IMR-90 (cell line): ENCODE data around the gene CASKIN1. TPM values are rescaled to one million over a fixed set of nuclear protein-coding genes. Genes with fewer than 3 reads are reported as not detected.

ENCODE experiments used
- ATAC-seq: fragments of 200-7000 bp; cut with Tn5 transposase; 2 replicates; pipeline ENCODE4 v1.9.1; 2020; ENCODE audit warnings: low read depth, mild to moderate bottlenecking, moderate library complexity
- BruUV-seq: library from RNA; stranded (reverse); fragments of 400-500 nt; replicated peaks from 2 replicates; lab custom pipeline; 2021; lab: Mats Ljungman, UMichigan
- CTCF ChIA-PET: fragments of 300-600 bp; formaldehyde crosslinking; extraction: SDS; loops from one replicate; lab custom pipeline; 2021; ENCODE audit warnings: antibody characterized with exemption; lab: Yijun Ruan, JAX
- POLR2A ChIA-PET: fragments of 300-600 bp; sonication (Branson Sonifier 250); formaldehyde crosslinking; loops from one replicate; lab custom pipeline; 2022; ENCODE audit warnings: antibody characterized with exemption; ENCODE audit not compliant: unreplicated experiment; lab: Charles Lee
- DNase-seq: peaks from one replicate; pipeline ENCODE4 v3.0.0; 2013
- H2AFZ ChIP-seq: replicated peaks from 2 replicates; pipeline ENCODE3; 2013; ENCODE audit warnings: low read length, mild to moderate bottlenecking; ENCODE audit not compliant: poor library complexity
- H2AK5ac ChIP-seq: 2 replicates; pipeline ENCODE4 v1.6.1; 2013; ENCODE audit warnings: low read depth, low read length, inconsistent platforms
- H2AK9ac ChIP-seq: replicated peaks from 2 replicates; pipeline ENCODE3; 2013; ENCODE audit warnings: mild to moderate bottlenecking, low read depth, low read length, moderate library complexity; ENCODE audit not compliant: poor library complexity
- H2BK120ac ChIP-seq: 2 replicates; pipeline ENCODE4 v1.6.1; 2013; ENCODE audit warnings: low read depth, low read length, inconsistent platforms
- H2BK15ac ChIP-seq: 3 replicates; pipeline ENCODE4 v1.6.1; 2013; ENCODE audit warnings: low read depth, low read length, inconsistent platforms
- H2BK20ac ChIP-seq: 2 replicates; pipeline ENCODE4 v1.6.1; 2013; ENCODE audit warnings: low read depth, mild to moderate bottlenecking, inconsistent platforms, low read length, moderate library complexity
- H2BK5ac ChIP-seq: 2 replicates; pipeline ENCODE4 v1.6.1; 2013; ENCODE audit warnings: mild to moderate bottlenecking, low read depth, low read length, inconsistent platforms; ENCODE audit not compliant: poor library complexity, severe bottlenecking
- H3K14ac ChIP-seq: replicated peaks from 2 replicates; pipeline ENCODE4 v1.6.1; 2013; ENCODE audit warnings: low read depth, low read length, inconsistent platforms
- H3K18ac ChIP-seq: 2 replicates; pipeline ENCODE4 v1.6.1; 2013; ENCODE audit warnings: low read depth, low read length, control low read depth
- H3K23ac ChIP-seq: 2 replicates; pipeline ENCODE4 v1.6.1; 2013; ENCODE audit warnings: low read depth, low read length, inconsistent platforms
- H3K27ac ChIP-seq: 2 replicates; pipeline ENCODE4 v1.5.1; 2013; ENCODE audit warnings: mild to moderate bottlenecking, control low read depth, low read length; ENCODE audit not compliant: insufficient read depth
- H3K27me3 ChIP-seq: 2 replicates; pipeline ENCODE4 v1.6.1; 2013; ENCODE audit warnings: low read length; ENCODE audit not compliant: control insufficient read depth, insufficient read depth
- H3K36me3 ChIP-seq: 2 replicates; pipeline ENCODE4 v1.6.1; 2013; ENCODE audit warnings: low read length, mixed read lengths; ENCODE audit not compliant: control insufficient read depth, insufficient read depth
- H3K4ac ChIP-seq: 2 replicates; pipeline ENCODE4 v1.6.1; 2013; ENCODE audit warnings: low read depth, low read length, inconsistent platforms
- H3K4me1 ChIP-seq: 2 replicates; pipeline ENCODE4 v1.6.1; 2013; ENCODE audit warnings: low read length, mixed read lengths; ENCODE audit not compliant: control insufficient read depth, insufficient read depth
- H3K4me2 ChIP-seq: 2 replicates; pipeline ENCODE4 v1.6.1; 2013; ENCODE audit warnings: low read depth, mild to moderate bottlenecking, control low read depth, low read length, moderate library complexity
- H3K4me3 ChIP-seq: 2 replicates; pipeline ENCODE4 v1.5.1; 2013; ENCODE audit warnings: low read depth, mild to moderate bottlenecking, control low read depth, low read length, moderate library complexity; ENCODE audit not compliant: insufficient read depth
- H3K56ac ChIP-seq: 2 replicates; pipeline ENCODE4 v1.6.1; 2013; ENCODE audit warnings: low read length, inconsistent platforms; ENCODE audit not compliant: insufficient read depth; ENCODE audit errors: extremely low read depth
- H3K79me1 ChIP-seq, 2 experiments: 2 replicates each; pipeline ENCODE4 v1.6.1; 2013; ENCODE audit warnings: low read length in 2 of 2, inconsistent platforms in 1 of 2, low read depth in 1 of 2
- H3K9ac ChIP-seq: 2 replicates; pipeline ENCODE4 v1.6.1; 2013; ENCODE audit warnings: low read depth, low read length, control low read depth
- H3K9me1 ChIP-seq: 2 replicates; pipeline ENCODE4 v1.6.1; 2013; ENCODE audit warnings: low read length, inconsistent platforms; ENCODE audit not compliant: insufficient read depth
- H3K9me3 ChIP-seq: 2 replicates; pipeline ENCODE4 v1.6.1; 2013; ENCODE audit warnings: low read length; ENCODE audit not compliant: control insufficient read depth, insufficient read depth
- H4K20me1 ChIP-seq: 2 replicates; pipeline ENCODE4 v1.6.1; 2013; ENCODE audit warnings: low read length, inconsistent platforms; ENCODE audit not compliant: insufficient read depth
- H4K5ac ChIP-seq: 2 replicates; pipeline ENCODE4 v1.6.1; 2013; ENCODE audit warnings: mild to moderate bottlenecking, low read depth, low read length, control low read depth
- H4K8ac ChIP-seq, 2 experiments: 2 replicates each; pipeline ENCODE4 v1.6.1; 2013; ENCODE audit warnings: low read depth in 2 of 2, low read length in 2 of 2, control low read depth in 1 of 2, inconsistent platforms in 1 of 2
- H4K91ac ChIP-seq: 2 replicates; pipeline ENCODE4 v1.6.1; 2013; ENCODE audit warnings: low read depth, low read length, inconsistent platforms; ENCODE audit not compliant: insufficient read depth
- CEBPB ChIP-seq: IDR thresholded peaks from 2 replicates; pipeline ENCODE4 v1.6.1; 2012; ENCODE audit warnings: low read depth, low read length, improper control_type of control experiment
- FOS ChIP-seq: fragments of 150-350 bp; IDR thresholded peaks from 2 replicates; pipeline ENCODE4 v1.6.1; 2016; ENCODE audit warnings: low read depth, low read length
- MXI1 ChIP-seq: IDR thresholded peaks from 2 replicates; pipeline ENCODE4 v1.6.1; 2012; ENCODE audit warnings: low read depth, mild to moderate bottlenecking, low read length, moderate library complexity, borderline replicate concordance
- NFE2L2 ChIP-seq: fragments of 150-350 bp; IDR thresholded peaks from 2 replicates; pipeline ENCODE4 v1.6.1; 2016; ENCODE audit warnings: low read depth, mild to moderate bottlenecking, low read length
- POLR2A ChIP-seq: IDR thresholded peaks from 2 replicates; pipeline ENCODE4 v1.6.1; 2012; ENCODE audit warnings: mild to moderate bottlenecking, low read depth, low read length
- RCOR1 ChIP-seq: IDR thresholded peaks from 2 replicates; pipeline ENCODE4 v1.6.1; 2012; ENCODE audit warnings: mild to moderate bottlenecking, low read length, improper control_type of control experiment; ENCODE audit not compliant: insufficient replicate concordance
- RFX5 ChIP-seq: IDR thresholded peaks from 2 replicates; pipeline ENCODE4 v1.8.0; 2012; ENCODE audit warnings: low read depth, mild to moderate bottlenecking, low read length, moderate library complexity
- SMC3 ChIP-seq: fragments of 150-350 bp; IDR thresholded peaks from 2 replicates; pipeline ENCODE4 v1.6.1; 2016; ENCODE audit warnings: low read depth, mild to moderate bottlenecking, antibody characterized with exemption, low read length, moderate library complexity
- USF2 ChIP-seq: fragments of 150-350 bp; IDR thresholded peaks from 2 replicates; pipeline ENCODE4 v1.6.1; 2017; ENCODE audit warnings: mild to moderate bottlenecking, antibody characterized with exemption, low read length, low read depth
- WGBS, 2 experiments: methylation state at CpG; one replicate each; pipeline versions ENCODE4 v1.1.5 to v1.1.7; 2013; ENCODE audit warnings: missing lambda C conversion rate in 2 of 2; ENCODE audit not compliant: insufficient read length in 1 of 2; ENCODE audit errors: extremely low coverage in 2 of 2; 5-methylcytosine and 5-hydroxymethylcytosine counted together
- dilution Hi-C: fragments of 300-500 bp; cut with HindIII; formaldehyde crosslinking; loops from one replicate; pipeline ENCODE4 v1.14.3; 2018; ENCODE audit warnings: low sequenced_read_pairs; ENCODE audit not compliant: unreplicated experiment
- in situ Hi-C: fragments of 300-500 bp; cut with MboI; formaldehyde crosslinking; loops from 3 replicates; pipeline ENCODE4 v1.14.3; 2019; ENCODE audit warnings: low sequenced_read_pairs, inconsistent platforms, mixed read lengths
- intact Hi-C: fragments of 100-400 bp; cut with micrococcal nuclease; formaldehyde crosslinking; loops from 2 replicates; pipeline ENCODE4 v1.10.0; 2022
- polyA plus RNA-seq, 3 experiments: library from polyadenylated mRNA; depleted of rRNA; stranded (reverse); fragments of >200 nt; gene quantifications; 2 replicates each; pipeline ENCODE4 v1.2.3, GENCODE V29; 2012; ENCODE audit warnings: low replicate concordance in 1 of 3
- total RNA-seq: library from RNA; depleted of rRNA; stranded (reverse); fragments of >200 nt; gene quantifications from 2 replicates; pipeline ENCODE4 v1.2.3, GENCODE V29; 2012
- TF ChIP-seq, protein P1 (sequence below): fragments of 150-350 bp; IDR thresholded peaks from 2 replicates; pipeline ENCODE4 v1.6.1; 2016; ENCODE audit warnings: low read depth, mild to moderate bottlenecking, low read length, moderate library complexity, borderline replicate concordance

CASKIN1 gene
- total and polyA plus RNA-seq, 2 of the 4 experiments (the other 2 are of a cell fraction), result 0.05 TPM; not detected in 1

DNA sequence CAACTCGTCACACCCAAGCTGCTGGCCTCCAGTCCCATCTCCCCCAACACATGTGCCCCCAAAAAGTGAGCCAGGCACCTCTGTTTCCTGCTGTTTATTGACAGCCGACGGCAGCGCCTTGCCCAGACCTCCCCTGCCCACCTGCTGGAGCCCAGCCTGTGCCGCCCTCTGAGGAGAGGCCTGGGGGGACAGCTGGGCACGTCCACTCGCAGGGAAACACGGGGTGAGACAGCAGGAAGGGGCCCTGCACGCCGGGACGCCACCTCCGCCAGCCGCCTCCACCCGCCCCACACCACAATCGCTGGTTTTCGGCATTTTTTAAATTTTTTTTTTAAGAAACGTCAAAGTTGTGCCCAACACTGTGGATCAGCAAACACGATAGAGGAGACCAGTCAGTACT lies 19.3 kb downstream of the CASKIN1 start:
- Histone ChIP-seq H2AFZ (no peak overlapping the region), H3K27ac (no peak overlapping the region), H3K27me3 (no peaks in the 10 kb centered on the region), H2BK120ac (no peak overlapping the region), H3K9me1 (no peaks in the 10 kb centered on the region), H3K9ac (no peak overlapping the region), H2BK15ac (no peak overlapping the region), H3K4ac (no peak overlapping the region), H3K79me1 (no peaks in the 10 kb centered on the region), H4K91ac (no peak overlapping the region), H3K56ac (no peak overlapping the region), H3K23ac (no peak overlapping the region), H2AK5ac (no peak overlapping the region), H2BK5ac (no peak overlapping the region), H4K8ac (no peak overlapping the region), H2BK20ac (no peak overlapping the region), H3K36me3 (peaks cover 46% of the 10 kb centered on the region), H3K9me3 (no peaks in the 10 kb centered on the region), H2AK9ac (no peak overlapping the region), H3K18ac (no peak overlapping the region), H3K4me2 (no peak overlapping the region), H3K4me1 (no peaks in the 10 kb centered on the region), H3K4me3 (no peak overlapping the region), H4K20me1 (peaks cover 2% of the 10 kb centered on the region; the same call in 1 of the 2 replicates), H3K14ac (no peak overlapping the region), H4K5ac (no peak overlapping the region)
- dilution Hi-C loops (no loop called here), intact Hi-C loops (no loop called here), in situ Hi-C loops (no loop called here)
- BruUV-seq, result no TSS peak
- CTCF ChIA-PET, result no interaction called here
- WGBS, 2 experiments, result 93% methylated on average over 14 of the region's 18 CpGs; no CpG with 5 or more reads in 1 of the 2 experiments
- DNase-seq (no peak), ATAC-seq (no peak)
- TF ChIP-seq POLR2A (no peak), FOS (no peak), CEBPB (no peak), USF2 (no peak), MXI1 (no peak), NFE2L2 (no peak), RCOR1 (no peak), RFX5 (no peak), SMC3 (no peak)
- TF ChIP-seq, protein P1, sequence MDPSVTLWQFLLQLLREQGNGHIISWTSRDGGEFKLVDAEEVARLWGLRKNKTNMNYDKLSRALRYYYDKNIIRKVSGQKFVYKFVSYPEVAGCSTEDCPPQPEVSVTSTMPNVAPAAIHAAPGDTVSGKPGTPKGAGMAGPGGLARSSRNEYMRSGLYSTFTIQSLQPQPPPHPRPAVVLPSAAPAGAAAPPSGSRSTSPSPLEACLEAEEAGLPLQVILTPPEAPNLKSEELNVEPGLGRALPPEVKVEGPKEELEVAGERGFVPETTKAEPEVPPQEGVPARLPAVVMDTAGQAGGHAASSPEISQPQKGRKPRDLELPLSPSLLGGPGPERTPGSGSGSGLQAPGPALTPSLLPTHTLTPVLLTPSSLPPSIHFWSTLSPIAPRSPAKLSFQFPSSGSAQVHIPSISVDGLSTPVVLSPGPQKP, result no peak
- POLR2A ChIA-PET, result no interaction called here
